HCT116 (cell line): ENCODE measurements around the gene TNRC6C.

Experiments used
- EGR1 ChIP-seq: IDR thresholded peaks from 2 replicates; pipeline ENCODE4 v1.6.1; 2012; ENCODE audit warnings: low read depth
- POLR2A ChIP-seq: IDR thresholded peaks from 2 replicates; pipeline ENCODE4 v1.7.0; 2011; ENCODE audit warnings: borderline replicate concordance; ENCODE audit not compliant: insufficient read depth, insufficient read length; ENCODE audit errors: extremely low read depth
- RAD21 ChIP-seq: IDR thresholded peaks from 2 replicates; pipeline ENCODE4 v1.6.1; 2012; ENCODE audit warnings: low read depth, mild to moderate bottlenecking
- SIN3A ChIP-seq: IDR thresholded peaks from 2 replicates; pipeline ENCODE4 v1.6.1; 2012; ENCODE audit warnings: low read depth
- ZNF274 ChIP-seq: fragments of 200-500 bp; sonication (Bioruptor generic); IDR thresholded peaks from 2 replicates; pipeline ENCODE4 v1.6.1; 2014; ENCODE audit warnings: mild to moderate bottlenecking, low read depth, low read length, inconsistent platforms

GRCh38 chr17:78133179-78133951 is 174.9 kb downstream of the TNRC6C start:
- TF ChIP-seq RAD21 (no peak), ZNF274 (no peak), POLR2A (no peak), SIN3A (no peak), EGR1 (no peak)
